Pancreas (tissue), 10 donors: ENCODE measurements around the gene HVCN1. TPM values are rescaled to one million over a fixed set of nuclear protein-coding genes. Genes with fewer than 3 reads are reported as not detected.
A peak's percentile ranks its signal among the peaks of the same experiment; 100 is the strongest.
"Not testable (repeated sequence)": the region's sequence is repeated elsewhere in the genome, so short reads cannot be mapped to it uniquely, and the experiment has no call there.

ENCODE experiments used
- ATAC-seq, 4 donors: fragments of 200-7000 bp; cut with Tn5 transposase; one replicate each; pipeline versions ENCODE4 v1.8.0 to v1.9.1; 2020; ENCODE audit warnings: mild to moderate bottlenecking in 4 of 4, moderate library complexity in 4 of 4
- DNase-seq, 6 donors: peaks; one replicate each; pipeline ENCODE4 v3.0.0-alpha.2; 2020
- FAIRE-seq: peaks from 2 replicates; lab custom pipeline; 2012; peaks lifted over from hg19 to GRCh38; lab: Jason Lieb, UNC
- H3K27ac ChIP-seq, 4 donors: fragments of 200-600 bp; sonication (generic); 1 replicate in 3 of 4; 2 replicates in 1 of 4; pipeline versions ENCODE4 v1.5.0 to v1.8.0; 2020
- H3K27me3 ChIP-seq, 4 donors: fragments of 200-600 bp; one replicate each; pipeline ENCODE4 v1.8.0; 2021
- H3K36me3 ChIP-seq, 3 donors: fragments of 200-600 bp; sonication (generic) in 1 of 3; one replicate each; pipeline versions ENCODE4 v1.5.0 to v1.8.0; 2020 to 2021
- H3K4me1 ChIP-seq, 3 donors: fragments of 200-600 bp; one replicate each; pipeline ENCODE4 v1.8.0; 2021
- H3K4me3 ChIP-seq, 4 donors: fragments of 200-600 bp; sonication (generic) in 2 of 4; one replicate each; pipeline versions ENCODE4 v1.5.0 to v1.8.0; 2020 to 2021
- H3K9me3 ChIP-seq, 4 donors: fragments of 200-600 bp; one replicate each; pipeline ENCODE4 v1.8.0; 2021
- WGBS, 2 donors: extraction: QIAGEN DNeasy Blood & Tissue Kit; methylation state at CpG; one replicate each; pipeline ENCODE4 v1.1.7; 2013; 5-methylcytosine and 5-hydroxymethylcytosine counted together
- intact Hi-C, 3 donors: fragments of 100-400 bp; cut with DNase I; formaldehyde crosslinking; loops; one replicate each; pipeline versions ENCODE4 v1.11.1 to v1.14.2; 2022
- polyA plus RNA-seq, 2 donors: library from polyadenylated mRNA; stranded (reverse); fragments of 200-250 nt; gene quantifications; one replicate each; pipeline ENCODE4 v1.2.3, GENCODE V29; 2013
- total RNA-seq, 6 donors: library from RNA; stranded (reverse); fragmentation: NEBNext Ultra II Directional in 4 of 6; extraction: Animal tissue kit (Norgen Biotek cat#: 25700) in 4 of 6; gene quantifications; one replicate each; pipeline versions ENCODE4 v1.2.1 to v1.2.4, GENCODE V29; 2021 to 2023
- TF ChIP-seq, protein P1 (sequence below), 4 donors: fragments of 200-600 bp; sonication (generic) in 3 of 4; IDR thresholded peaks; one replicate each; pipeline versions ENCODE4 v1.5.0 to v1.8.0; 2021; ENCODE audit warnings: antibody characterized with exemption in 4 of 4
- donor health status: healthy with polysubstance abuse.
- donor health status: DM: no; HTN: no; CAD: no; lungs with moderate emphysema.
- donor health status: DM: no; HTN: no; CAD: no.
- donor health status: control.
- donor health status: control.
- donor health status: Bipolar disorder and iron deficiency.
- donor health status: DM: yes; HTN: yes; CAD: no.
- donor health status: DM: no; HTN: no; CAD: no.
- donor health status: DM: no; HTN: no; CAD: no.
- donor health status: DM: yes; HTN: yes; CAD: no.

Gene HVCN1
- total and polyA plus RNA-seq, 8 donors = 0.42 to 5.2 (median 1.3) TPM

DNA sequence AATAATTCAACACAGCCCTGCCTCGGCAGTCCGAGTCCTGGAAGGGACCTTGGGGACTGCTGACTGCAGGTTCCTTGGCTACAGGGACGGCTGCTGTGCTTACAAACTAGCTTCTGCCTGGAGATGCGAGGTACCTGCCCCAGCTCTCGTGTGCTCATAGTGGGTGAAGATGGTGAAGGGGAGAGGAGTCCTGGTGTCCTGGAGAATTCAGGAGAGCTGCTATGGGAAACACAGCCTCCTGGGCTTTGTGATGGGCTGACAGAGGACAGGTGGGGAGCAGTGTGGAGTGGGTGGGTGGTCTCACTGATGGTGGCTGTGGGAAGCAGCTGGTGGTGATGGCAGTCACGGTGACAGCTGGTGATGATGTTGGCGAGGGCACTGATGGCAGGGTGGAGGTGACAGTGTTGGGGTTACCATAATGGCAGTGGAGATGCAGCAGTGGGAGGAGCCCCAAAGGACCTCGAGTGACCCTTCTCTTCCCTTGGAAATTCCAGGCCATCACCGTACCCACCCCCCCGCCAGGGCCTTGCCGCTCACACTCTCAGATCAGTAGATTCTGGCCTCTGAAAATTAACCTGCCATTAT is 32.8 kb downstream of the HVCN1 start:
- Histone ChIP-seq H3K36me3 (no peaks in the 10 kb centered on the region), H3K27ac (no peak overlapping the region), H3K4me1 (no peaks in the 10 kb centered on the region), H3K9me3 (no peaks in the 10 kb centered on the region), H3K27me3 (no peaks in the 10 kb centered on the region), H3K4me3 (no peak overlapping the region)
- intact Hi-C loops = no loop called here
- DNase-seq (no peak), ATAC-seq (no peak), FAIRE-seq (no peak)
- WGBS, 2 donors = 78 to 86% methylated on average over 9 to 11 of the region's 11 CpGs
- TF ChIP-seq, protein P1, sequence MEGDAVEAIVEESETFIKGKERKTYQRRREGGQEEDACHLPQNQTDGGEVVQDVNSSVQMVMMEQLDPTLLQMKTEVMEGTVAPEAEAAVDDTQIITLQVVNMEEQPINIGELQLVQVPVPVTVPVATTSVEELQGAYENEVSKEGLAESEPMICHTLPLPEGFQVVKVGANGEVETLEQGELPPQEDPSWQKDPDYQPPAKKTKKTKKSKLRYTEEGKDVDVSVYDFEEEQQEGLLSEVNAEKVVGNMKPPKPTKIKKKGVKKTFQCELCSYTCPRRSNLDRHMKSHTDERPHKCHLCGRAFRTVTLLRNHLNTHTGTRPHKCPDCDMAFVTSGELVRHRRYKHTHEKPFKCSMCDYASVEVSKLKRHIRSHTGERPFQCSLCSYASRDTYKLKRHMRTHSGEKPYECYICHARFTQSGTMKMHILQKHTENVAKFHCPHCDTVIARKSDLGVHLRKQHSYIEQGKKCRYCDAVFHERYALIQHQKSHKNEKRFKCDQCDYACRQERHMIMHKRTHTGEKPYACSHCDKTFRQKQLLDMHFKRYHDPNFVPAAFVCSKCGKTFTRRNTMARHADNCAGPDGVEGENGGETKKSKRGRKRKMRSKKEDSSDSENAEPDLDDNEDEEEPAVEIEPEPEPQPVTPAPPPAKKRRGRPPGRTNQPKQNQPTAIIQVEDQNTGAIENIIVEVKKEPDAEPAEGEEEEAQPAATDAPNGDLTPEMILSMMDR (IDR thresholded peaks at IDR 0.05) = no peak

GRCh38 chr12:110654238-110654637 is 34.7 kb downstream of the HVCN1 start:
- FAIRE-seq, H3K4me1 ChIP-seq, intact Hi-C loops, DNase-seq, H3K4me3 ChIP-seq, H3K27ac ChIP-seq, ATAC-seq, H3K9me3 ChIP-seq, H3K36me3 ChIP-seq, H3K27me3 ChIP-seq: not testable (repeated sequence)
- WGBS, 2 donors = 91 to 93% methylated on average over 10 of the region's 10 CpGs

- Histone ChIP-seq H3K4me1 (no peaks in the 10 kb centered on the region), H3K27ac (no peak overlapping the region), H3K4me3 (no peak overlapping the region), H3K9me3 (no peaks in the 10 kb centered on the region), H3K36me3 (no peaks in the 10 kb centered on the region), H3K27me3 (no peaks in the 10 kb centered on the region)
- ATAC-seq = no peak
- FAIRE-seq = no peak
- intact Hi-C loops = no loop called here
- WGBS, 2 donors = 87 to 90% methylated on average over 11 of the region's 11 CpGs
- DNase-seq = no peak
- TF ChIP-seq, protein P1 (IDR thresholded peaks at IDR 0.05) = no peak
Observed at GRCh38 chr12:110649341-110649847, 39.5 kb downstream of the HVCN1 start.

GRCh38 chr12:110647631-110648040 is 41.3 kb downstream of the HVCN1 start:
- Histone ChIP-seq H3K27ac (no peak overlapping the region), H3K36me3 (no peaks in the 10 kb centered on the region), H3K9me3 (no peaks in the 10 kb centered on the region), H3K4me3 (no peak overlapping the region), H3K4me1 (no peaks in the 10 kb centered on the region), H3K27me3 (no peaks in the 10 kb centered on the region)
- no peak for FAIRE-seq
- DNase-seq = no peak
- intact Hi-C loops = no loop called here
- WGBS, 2 donors = 82 to 85% methylated on average over 7 of the region's 7 CpGs
- ATAC-seq = no peak
- TF ChIP-seq, protein P1 (IDR thresholded peaks at IDR 0.05) = no peak

GRCh38 chr12:110641521-110641920 is 47.4 kb downstream of the HVCN1 start:
- Histone ChIP-seq H3K27me3 (no peaks in the 10 kb centered on the region), H3K9me3 (no peaks in the 10 kb centered on the region), H3K4me3 (no peak overlapping the region), H3K27ac (no peak overlapping the region), H3K36me3 (no peaks in the 10 kb centered on the region), H3K4me1 (no peaks in the 10 kb centered on the region)
- WGBS, 2 donors = 80 to 88% methylated on average over 7 of the region's 7 CpGs
- no peak for FAIRE-seq
- peak in 1 of 4 donors; percentile 16 for ATAC-seq
- TF ChIP-seq, protein P1 (IDR thresholded peaks at IDR 0.05) = no peak
- DNase-seq = no peak
- intact Hi-C loops = no loop called here
